T-cell (primary cell): ENCODE data around the gene MAN1C1. TPM values are rescaled to one million over a fixed set of nuclear protein-coding genes. Genes with fewer than 3 reads are reported as not detected.
A peak's percentile ranks its signal among the peaks of the same experiment; 100 is the strongest.

ENCODE experiments used
- ATAC-seq, 4 experiments: fragments of 200-7000 bp in 3 of 4; fragments of 150-1000 bp in 1 of 4; cut with Tn5 transposase; replicated peaks in 1 of 4; 1 replicate in 3 of 4; 2 replicates in 1 of 4; pipeline ENCODE4 v1.10.0; 2021; ENCODE audit warnings: moderate library complexity in 3 of 4, mild to moderate bottlenecking in 2 of 4, moderate number of reproducible peaks in 1 of 4
- CTCF ChIA-PET, 2 donors: fragments of 300-600 bp; sonication (Branson Sonifier 250); formaldehyde crosslinking; loops; one replicate each; lab custom pipeline; 2022; ENCODE audit warnings: antibody characterized with exemption in 2 of 2; lab: Charles Lee
- POLR2A ChIA-PET, 2 donors: fragments of 300-600 bp; sonication (Branson Sonifier 250); formaldehyde crosslinking; loops; one replicate each; lab custom pipeline; 2022; ENCODE audit warnings: antibody characterized with exemption in 2 of 2; lab: Charles Lee
- DNase-seq, 35 experiments: peaks; one replicate each; pipeline versions ENCODE4 v3.0.0 to v3.0.0-alpha.2; 2013 to 2023
- H3K27ac ChIP-seq: one replicate; pipeline ENCODE4 v1.5.1; 2013; ENCODE audit warnings: low read length
- H3K27me3 ChIP-seq, 2 experiments: replicated peaks in 1 of 2; 1 replicate in 1 of 2; 2 replicates in 1 of 2; pipeline versions ENCODE4 v1.6.1 to v1.7.0; 2013; ENCODE audit warnings: low read length in 1 of 2, mixed read lengths in 1 of 2; ENCODE audit not compliant: control insufficient read depth in 2 of 2, insufficient read depth in 2 of 2; ENCODE audit errors: extremely low read depth in 1 of 2
- H3K36me3 ChIP-seq, 2 donors: 1 replicate in 1 of 2; 2 replicates in 1 of 2; pipeline versions ENCODE4 v1.6.1 to v1.7.0; 2013; ENCODE audit warnings: low read length in 1 of 2; ENCODE audit not compliant: control insufficient read depth in 2 of 2, insufficient read depth in 1 of 2; ENCODE audit errors: extremely low read depth in 1 of 2
- H3K4me1 ChIP-seq, 2 experiments: 1 replicate in 1 of 2; 2 replicates in 1 of 2; pipeline versions ENCODE4 v1.6.1 to v1.7.0; 2013; ENCODE audit warnings: low read length in 2 of 2, mixed read lengths in 1 of 2; ENCODE audit not compliant: insufficient read depth in 2 of 2, control insufficient read depth in 1 of 2; ENCODE audit errors: extremely low read depth in 1 of 2
- H3K4me3 ChIP-seq, 2 donors: 1 replicate in 1 of 2; 2 replicates in 1 of 2; pipeline versions ENCODE4 v1.5.1 to v1.7.0; 2013; ENCODE audit warnings: mild to moderate bottlenecking in 2 of 2, low read length in 1 of 2, moderate library complexity in 1 of 2; ENCODE audit not compliant: control insufficient read depth in 1 of 2; ENCODE audit errors: extremely low read depth in 1 of 2
- H3K9me3 ChIP-seq: 2 replicates; pipeline ENCODE4 v1.7.0; 2013
- H3K27ac Mint-ChIP-seq, 2 donors: one replicate each; pipeline ENCODE4 v1.8.0; 2020 to 2021; ENCODE audit warnings: mild to moderate bottlenecking in 2 of 2, mixed read lengths in 2 of 2
- H3K27me3 Mint-ChIP-seq, 2 donors: one replicate each; pipeline ENCODE4 v1.8.0; 2021 to 2022; ENCODE audit warnings: mixed read lengths in 2 of 2
- H3K36me3 Mint-ChIP-seq: one replicate; pipeline ENCODE4 v1.8.0; 2021; ENCODE audit warnings: mixed read lengths
- H3K4me1 Mint-ChIP-seq, 3 donors: one replicate each; pipeline ENCODE4 v1.8.0; 2020 to 2022; ENCODE audit warnings: mixed read lengths in 3 of 3, mild to moderate bottlenecking in 1 of 3
- H3K4me3 Mint-ChIP-seq, 3 donors: one replicate each; pipeline ENCODE4 v1.8.0; 2020 to 2022; ENCODE audit warnings: mild to moderate bottlenecking in 3 of 3, mixed read lengths in 3 of 3, moderate library complexity in 3 of 3
- H3K9me3 Mint-ChIP-seq, 3 donors: one replicate each; pipeline ENCODE4 v1.8.0; 2020 to 2022; ENCODE audit warnings: mixed read lengths in 3 of 3
- WGBS: methylation state at CpG from one replicate; pipeline ENCODE4 v1.1.5; 2013; ENCODE audit warnings: missing lambda C conversion rate; ENCODE audit not compliant: insufficient coverage; 5-methylcytosine and 5-hydroxymethylcytosine counted together
- total RNA-seq, 35 experiments: library from RNA in 6 of 35; stranded (reverse) in 6 of 35; fragments of 120-200 nt in 1 of 35; gene quantifications; one replicate each; pipeline versions ENCODE4 v1.2.1 to v1.2.4 and lab custom pipeline; 2013 to 2026

Gene MAN1C1
- total RNA-seq, 5 donors from 2014 or later (not counting 1 experiment from before 2014, with no cell fraction given) = 57.5 to 90.5 (median 65.5) TPM

DNA sequence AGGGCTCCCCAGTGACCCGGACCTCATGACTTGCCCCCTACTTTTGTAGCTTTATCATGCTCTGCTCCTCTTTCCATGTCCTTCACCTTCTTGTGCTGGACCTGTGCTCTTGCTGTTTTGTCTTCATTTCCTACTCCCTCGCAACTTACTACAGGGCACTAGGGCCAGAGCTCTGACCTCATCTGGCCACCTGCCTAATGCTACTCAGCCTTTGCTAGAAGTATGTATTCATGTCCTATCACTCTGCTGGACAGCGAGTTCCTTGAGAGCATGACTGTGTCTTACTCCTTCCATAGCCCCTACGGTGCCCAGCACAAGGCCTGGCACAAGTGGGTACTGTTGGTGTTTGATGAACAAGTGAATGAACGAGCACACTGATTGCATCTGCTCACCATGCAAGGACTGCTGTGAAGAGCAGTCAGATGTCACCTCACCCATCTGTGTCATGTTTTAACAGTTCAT is 205.1 kb downstream of the MAN1C1 start:
- Mint-ChIP-seq H3K27me3 (no peaks in the 10 kb centered on the region), H3K27ac (peak overlapping the region; percentile 96), H3K4me1 (peaks cover 31 to 44% (median 43%) of the 10 kb centered on the region in 3 donors), H3K9me3 (no peaks in the 10 kb centered on the region), H3K4me3 (peak overlapping the region; percentile 86 to 92 (median 90)), H3K36me3 (peaks cover 11% of the 10 kb centered on the region)
- CTCF ChIA-PET = no interaction called here
- DNase-seq (no peak), ATAC-seq (no peak)
- 91% methylated on average over 4 of the region's 5 CpGs for WGBS
- H3K27ac ChIP-seq = peak overlapping the region; percentile 87
- H3K4me3 ChIP-seq = no peak overlapping the region
- no peaks in the 10 kb centered on the region for H3K27me3 ChIP-seq
- peaks cover 14 to 40% of the 10 kb centered on the region in 2 experiments for H3K4me1 ChIP-seq
- peaks cover 4 to 7% of the 10 kb centered on the region in 2 donors for H3K36me3 ChIP-seq
- POLR2A ChIA-PET = interaction anchor here in 1 of 2 donors (0.7 kb wide), 1 partner anchor 16 kb away, joined by 3 read pairs; no protein-coding TSS in a partner anchor
- H3K9me3 ChIP-seq = no peaks in the 10 kb centered on the region

DNA sequence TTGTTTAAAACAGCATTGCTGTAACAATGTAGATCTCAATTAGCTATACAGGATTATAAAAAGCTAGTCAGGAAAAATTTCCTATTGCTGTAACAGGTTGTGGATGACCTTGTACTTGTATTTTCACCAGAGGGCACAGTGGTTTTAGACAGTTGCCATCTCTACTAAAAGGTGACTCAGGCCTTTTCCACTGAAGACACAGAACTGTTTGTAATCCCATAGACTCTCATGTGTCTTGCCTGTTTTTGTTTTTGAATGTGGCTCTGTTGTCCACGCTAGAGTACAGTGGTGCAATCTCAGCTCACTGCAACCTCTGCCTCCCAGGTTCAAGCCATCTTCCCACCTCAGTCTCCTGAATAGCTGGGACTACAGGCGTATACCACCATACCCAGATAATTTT is 209.0 kb downstream of the MAN1C1 start:
- Histone ChIP-seq H3K4me3 (no peak overlapping the region), H3K4me1 (peaks cover 8 to 14% of the 10 kb centered on the region in 2 experiments), H3K27ac (no peak overlapping the region), H3K36me3 (peaks cover 16 to 41% of the 10 kb centered on the region in 2 donors), H3K9me3 (no peaks in the 10 kb centered on the region), H3K27me3 (no peaks in the 10 kb centered on the region)
- Mint-ChIP-seq H3K4me3 (no peak overlapping the region), H3K4me1 (peaks cover 17 to 24% (median 17%) of the 10 kb centered on the region in 3 donors), H3K36me3 (peaks cover 42% of the 10 kb centered on the region), H3K9me3 (no peaks in the 10 kb centered on the region), H3K27me3 (no peaks in the 10 kb centered on the region), H3K27ac (no peak overlapping the region)
- ChIA-PET CTCF (interaction anchor here in 1 of 2 donors (0.7 kb wide), 1 partner anchor 23 kb away, joined by 3 read pairs; no protein-coding TSS in a partner anchor), POLR2A (no interaction called here)
- DNase-seq (no peak), ATAC-seq (no peak)
- WGBS = no CpG with 5 or more reads among the region's 2 CpGs

DNA sequence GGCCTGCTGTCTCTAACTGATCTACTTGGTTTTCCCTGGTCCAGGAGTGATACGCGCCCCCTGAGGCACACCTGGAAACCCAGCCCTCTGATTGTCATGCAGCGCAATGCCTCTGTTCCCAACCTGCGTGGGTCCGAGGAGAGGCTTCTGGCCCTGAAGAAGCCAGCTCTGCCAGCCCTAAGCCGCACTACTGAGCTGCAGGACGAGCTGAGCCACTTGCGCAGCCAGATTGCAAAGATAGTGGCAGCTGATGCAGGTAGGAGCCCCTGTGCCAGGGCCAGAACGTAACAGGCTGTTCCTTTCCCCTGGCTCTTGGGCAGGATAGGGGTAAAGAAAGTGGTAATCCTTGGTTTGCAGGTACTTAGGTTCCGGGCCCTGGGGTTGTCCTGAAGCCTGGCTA is 210.0 kb downstream of the MAN1C1 start:
- WGBS = over 99% methylated on average over 9 of the region's 10 CpGs
- H3K36me3 Mint-ChIP-seq = peaks cover 52% of the 10 kb centered on the region
- no peaks in the 10 kb centered on the region for H3K27me3 Mint-ChIP-seq
- H3K4me3 Mint-ChIP-seq = no peak overlapping the region
- H3K4me1 Mint-ChIP-seq = peaks cover 8 to 17% (median 12%) of the 10 kb centered on the region in 3 donors
- no peak overlapping the region for H3K4me3 ChIP-seq
- no peaks in the 10 kb centered on the region for H3K27me3 ChIP-seq
- no peak for ATAC-seq
- H3K9me3 Mint-ChIP-seq = no peaks in the 10 kb centered on the region
- H3K27ac ChIP-seq = no peak overlapping the region
- H3K27ac Mint-ChIP-seq = no peak overlapping the region
- no peak for DNase-seq
- ChIA-PET CTCF (interaction anchor here (0.6 kb wide), 2 partner anchors 177 to 624 kb away, joined by 3 read pairs; no protein-coding TSS in a partner anchor), POLR2A (interaction anchor here (0.5 to 0.6 kb wide), 3 partner anchors 32 to 307 kb away, joined by 3 to 4 read pairs (median 3); no protein-coding TSS in a partner anchor)
- H3K36me3 ChIP-seq = peaks cover 16 to 50% of the 10 kb centered on the region in 2 donors
- peaks cover 4 to 6% of the 10 kb centered on the region in 2 experiments for H3K4me1 ChIP-seq
- H3K9me3 ChIP-seq = no peaks in the 10 kb centered on the region

DNA sequence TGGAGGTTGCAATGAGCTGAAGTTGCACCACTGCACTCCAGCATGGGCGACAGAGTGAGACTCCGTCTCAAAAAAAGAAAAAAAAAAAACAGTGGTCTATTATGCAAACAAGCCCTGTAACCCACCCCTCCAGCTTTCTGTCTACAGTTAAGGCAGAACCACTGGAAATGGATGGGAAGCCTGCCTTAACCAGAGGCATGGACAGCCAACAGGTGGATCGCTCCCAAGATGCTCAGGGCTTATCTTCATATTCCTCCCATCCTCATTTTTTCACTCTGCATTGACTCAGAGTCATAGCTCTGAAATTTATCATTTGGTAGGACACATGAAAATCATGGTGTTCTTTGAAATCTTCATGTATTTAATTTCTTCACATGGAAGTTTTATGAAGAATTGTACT is 211.9 kb downstream of the MAN1C1 start:
- no peak for ATAC-seq
- H3K27ac Mint-ChIP-seq = no peak overlapping the region
- POLR2A ChIA-PET = no interaction called here

DNA sequence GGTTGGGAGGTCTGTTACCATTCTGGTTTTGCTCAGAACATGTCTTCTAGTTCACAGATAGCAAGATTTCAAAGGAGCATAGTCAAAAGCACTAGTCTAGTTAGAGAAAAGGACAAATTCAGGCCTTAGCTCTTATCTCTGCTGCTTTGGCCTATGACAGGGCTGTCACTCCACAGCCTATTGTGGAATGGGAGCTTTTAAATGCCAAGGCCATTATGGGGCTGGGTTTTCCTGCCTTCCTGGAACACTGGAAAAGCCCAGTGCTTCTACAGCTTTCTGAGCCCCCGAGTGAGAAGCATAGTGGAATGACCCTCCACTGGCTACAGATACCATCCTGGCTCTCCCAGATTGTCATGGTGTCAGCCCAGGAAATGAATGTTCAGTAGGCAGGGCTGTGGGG is 212.5 kb downstream of the MAN1C1 start:
- POLR2A ChIA-PET = no interaction called here

More for the DNA sequence above, 211.9 kb downstream of the MAN1C1 start:
- no peak overlapping the region for H3K4me3 Mint-ChIP-seq
- Histone ChIP-seq H3K4me3 (no peak overlapping the region), H3K36me3 (peaks cover 16 to 65% of the 10 kb centered on the region in 2 donors), H3K27ac (no peak overlapping the region), H3K9me3 (no peaks in the 10 kb centered on the region), H3K27me3 (no peaks in the 10 kb centered on the region), H3K4me1 (peaks cover 5 to 14% of the 10 kb centered on the region in 2 experiments)
- no peak for DNase-seq
- H3K27me3 Mint-ChIP-seq = no peaks in the 10 kb centered on the region
- CTCF ChIA-PET = interaction anchor here in 1 of 2 donors (0.6 to 0.7 kb wide), 2 partner anchors 58 to 494 kb away, joined by 3 to 5 read pairs; no protein-coding TSS in a partner anchor
- WGBS = no CpG with 5 or more reads among the region's 3 CpGs
- peaks cover 58% of the 10 kb centered on the region for H3K36me3 Mint-ChIP-seq
- peaks cover 8 to 12% (median 12%) of the 10 kb centered on the region in 3 donors for H3K4me1 Mint-ChIP-seq
- H3K9me3 Mint-ChIP-seq = no peaks in the 10 kb centered on the region

DNA sequence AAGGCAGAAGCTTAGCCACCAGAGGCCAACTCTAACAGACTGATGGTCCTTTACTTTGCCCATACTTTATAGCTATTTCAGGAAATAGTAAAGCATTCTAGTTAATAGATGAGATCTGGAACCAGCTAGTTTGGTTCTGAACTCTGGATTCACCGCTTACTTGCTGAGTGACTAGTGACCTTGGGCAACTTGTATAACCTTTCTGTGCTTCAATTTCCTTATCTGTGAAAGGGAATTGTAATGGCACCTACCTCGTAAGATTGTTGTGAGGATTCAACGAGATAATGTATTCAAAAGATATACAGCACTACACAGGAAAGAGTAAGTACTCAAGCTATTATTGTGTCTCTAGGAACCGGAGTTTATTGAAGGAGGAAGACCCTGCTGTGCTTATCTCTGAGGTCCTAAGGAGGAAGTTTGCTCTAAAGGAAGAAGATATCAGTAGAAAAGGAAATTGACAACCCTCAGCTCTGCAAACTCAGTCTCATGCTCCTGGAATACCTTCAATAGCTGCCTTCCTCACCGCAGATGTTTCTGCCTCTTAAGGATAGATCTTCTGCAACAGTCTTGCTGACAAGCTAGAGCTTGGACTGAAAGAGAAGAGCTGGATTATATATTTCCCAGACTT is 215.1 kb downstream of the MAN1C1 start:
- Histone ChIP-seq H3K4me3 (no peak overlapping the region), H3K4me1 (peaks cover 5 to 14% of the 10 kb centered on the region in 2 experiments), H3K9me3 (no peaks in the 10 kb centered on the region), H3K27ac (no peak overlapping the region), H3K27me3 (no peaks in the 10 kb centered on the region), H3K36me3 (peaks cover 12 to 65% of the 10 kb centered on the region in 2 donors)
- H3K4me3 Mint-ChIP-seq = no peak overlapping the region
- ATAC-seq (peak in 2 of 4 experiments; percentile 17 to 32), DNase-seq (no peak)
- peak overlapping the region; percentile 68 to 69 for H3K27ac Mint-ChIP-seq
- H3K36me3 Mint-ChIP-seq = peaks cover 58% of the 10 kb centered on the region
- ChIA-PET POLR2A (interaction anchor here in 1 of 2 donors (0.5 kb wide), 1 partner anchor 9 kb away, joined by 3 read pairs; no protein-coding TSS in a partner anchor), CTCF (interaction anchor here in 1 of 2 donors (0.6 kb wide), 1 partner anchor 20 kb away, joined by 3 read pairs; no protein-coding TSS in a partner anchor)
- peaks cover 7 to 12% (median 8%) of the 10 kb centered on the region in 3 donors for H3K4me1 Mint-ChIP-seq
- no peaks in the 10 kb centered on the region for H3K27me3 Mint-ChIP-seq
- no CpG with 5 or more reads among the region's 5 CpGs for WGBS
- H3K9me3 Mint-ChIP-seq = no peaks in the 10 kb centered on the region

More for the DNA sequence above, 212.5 kb downstream of the MAN1C1 start:
- Histone ChIP-seq H3K9me3 (no peaks in the 10 kb centered on the region), H3K27ac (no peak overlapping the region), H3K36me3 (peaks cover 16 to 71% of the 10 kb centered on the region in 2 donors), H3K27me3 (no peaks in the 10 kb centered on the region), H3K4me3 (no peak overlapping the region), H3K4me1 (peaks cover 5 to 14% of the 10 kb centered on the region in 2 experiments)
- Mint-ChIP-seq H3K9me3 (no peaks in the 10 kb centered on the region), H3K36me3 (peaks cover 54% of the 10 kb centered on the region), H3K4me3 (no peak overlapping the region), H3K27me3 (no peaks in the 10 kb centered on the region), H3K27ac (no peak overlapping the region), H3K4me1 (peaks cover 8 to 12% (median 12%) of the 10 kb centered on the region in 3 donors)
- no CpG with 5 or more reads among the region's 1 CpG for WGBS
- CTCF ChIA-PET = interaction anchor here in 1 of 2 donors (0.6 to 0.7 kb wide), 2 partner anchors 58 to 493 kb away, joined by 3 to 5 read pairs; no protein-coding TSS in a partner anchor
- DNase-seq (no peak), ATAC-seq (no peak)
